ENCODE results near the gene SLC29A1.
"Not testable (repeated sequence)": the region's sequence is repeated elsewhere in the genome, so short reads cannot be mapped to it uniquely, and the experiment has no call there.

Gene SLC29A1

DNA sequence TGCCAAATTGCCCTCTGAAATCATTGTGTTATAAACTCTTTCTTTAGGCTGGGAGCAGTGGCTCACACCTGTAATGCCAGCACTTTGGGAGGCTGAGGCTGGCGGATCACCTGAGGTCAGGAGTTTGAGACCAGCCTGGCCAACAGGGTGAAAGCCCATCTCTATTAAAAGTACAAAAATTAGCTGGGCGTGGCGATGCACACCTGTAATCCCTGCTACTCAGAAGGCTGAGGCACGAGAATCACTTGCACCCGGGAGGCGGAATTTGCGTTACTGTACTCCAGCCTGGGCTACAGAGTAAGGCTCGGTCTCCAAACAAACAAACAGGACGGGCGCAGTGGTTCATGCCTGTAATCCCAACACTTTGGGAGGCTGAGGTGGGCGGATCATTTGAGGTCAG, 27.0 kb upstream of the SLC29A1 start:
- DNase-seq, result not testable (repeated sequence)

DNA sequence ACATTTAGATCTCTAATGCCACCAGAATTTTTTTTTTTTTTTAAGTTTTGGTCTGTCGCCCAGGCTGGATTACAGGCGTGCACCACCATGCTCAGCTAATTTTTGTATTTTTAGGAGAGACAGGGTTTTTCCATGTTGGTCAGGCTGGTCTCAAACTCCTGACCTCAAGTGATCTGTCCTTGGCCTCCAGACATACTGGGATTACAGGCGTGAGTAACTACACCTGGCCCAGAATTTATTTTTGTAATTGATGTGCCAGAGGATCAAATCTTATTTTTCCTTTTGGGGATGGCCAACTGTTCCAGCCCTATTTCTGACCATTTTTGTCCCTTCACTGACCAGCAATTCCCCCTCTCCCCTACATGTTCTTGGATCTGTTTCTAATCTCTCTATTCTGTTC, 24.7 kb upstream of the SLC29A1 start:
- DNase-seq, result no peak

DNA sequence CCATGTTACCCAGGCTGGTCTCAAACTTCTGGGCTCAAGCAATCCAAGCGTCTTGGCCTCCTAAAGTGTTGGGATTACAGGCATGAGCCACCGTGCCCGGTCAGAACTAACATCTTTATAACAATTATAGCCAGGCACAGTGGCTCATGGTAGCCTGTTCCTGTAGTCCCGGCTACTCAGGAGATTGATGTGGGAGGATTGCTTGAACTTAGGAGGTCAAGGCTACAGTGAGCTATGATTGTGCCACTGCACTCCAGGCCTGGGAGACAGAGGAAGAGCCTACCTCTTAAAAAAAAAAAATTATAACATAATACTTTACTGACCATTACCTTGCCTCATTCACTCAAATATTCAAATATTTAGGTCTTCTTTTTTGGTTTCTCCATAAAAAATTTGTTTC, 23.5 kb upstream of the SLC29A1 start:
- no peak for DNase-seq

DNA sequence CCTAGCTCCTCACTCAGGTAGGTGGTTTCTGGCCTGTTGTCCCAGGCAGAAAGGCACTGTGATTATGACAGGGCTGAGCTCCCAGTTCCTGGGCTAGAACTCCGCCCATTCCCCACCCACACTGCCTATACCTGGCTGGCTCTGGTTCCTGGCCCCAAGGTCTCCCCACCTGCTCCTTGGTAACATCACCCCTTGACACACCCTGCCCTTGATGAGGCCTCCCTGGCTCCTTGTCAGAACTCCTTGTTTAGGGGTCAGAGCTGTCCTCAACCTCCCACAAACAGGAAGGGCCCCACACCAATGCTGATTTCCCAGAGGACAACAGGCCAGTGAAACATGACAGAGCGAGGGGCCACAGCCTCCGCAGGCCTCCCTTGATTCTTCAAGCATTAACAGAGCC, 22.2 kb upstream of the SLC29A1 start:
- no peak for DNase-seq

DNA sequence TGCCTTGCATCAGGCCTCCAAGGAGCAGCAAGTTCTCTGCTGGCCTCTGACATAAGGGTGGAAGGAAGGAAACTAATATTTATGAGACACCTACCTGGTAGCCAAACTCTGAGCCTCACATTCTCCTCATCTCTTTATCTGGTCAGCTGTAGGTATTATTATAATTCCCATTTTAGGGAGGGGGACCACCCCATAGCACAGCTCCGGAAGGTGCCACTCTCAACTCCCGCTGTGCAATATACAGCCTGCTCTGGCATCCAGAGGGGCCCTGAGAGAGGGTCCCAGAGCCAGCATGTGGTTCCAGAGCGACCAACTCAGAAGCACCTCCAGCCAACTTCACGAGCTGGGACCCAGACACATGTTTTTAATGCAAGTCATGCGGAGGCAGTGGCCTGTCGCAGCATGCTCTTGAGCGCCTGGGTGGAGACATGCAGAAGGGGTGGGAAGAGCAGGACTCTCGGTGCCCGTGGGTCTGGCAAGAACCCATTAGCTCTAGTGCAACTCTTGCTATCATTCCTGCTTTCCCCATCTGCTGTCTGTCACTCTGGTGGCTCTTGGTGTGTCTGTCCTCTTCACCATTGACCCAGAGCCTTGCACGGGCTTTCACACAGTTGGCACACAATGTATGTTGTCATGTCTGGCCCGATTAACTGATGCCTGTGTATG, 21.6 kb upstream of the SLC29A1 start:
- DNase-seq, result no peak

DNA sequence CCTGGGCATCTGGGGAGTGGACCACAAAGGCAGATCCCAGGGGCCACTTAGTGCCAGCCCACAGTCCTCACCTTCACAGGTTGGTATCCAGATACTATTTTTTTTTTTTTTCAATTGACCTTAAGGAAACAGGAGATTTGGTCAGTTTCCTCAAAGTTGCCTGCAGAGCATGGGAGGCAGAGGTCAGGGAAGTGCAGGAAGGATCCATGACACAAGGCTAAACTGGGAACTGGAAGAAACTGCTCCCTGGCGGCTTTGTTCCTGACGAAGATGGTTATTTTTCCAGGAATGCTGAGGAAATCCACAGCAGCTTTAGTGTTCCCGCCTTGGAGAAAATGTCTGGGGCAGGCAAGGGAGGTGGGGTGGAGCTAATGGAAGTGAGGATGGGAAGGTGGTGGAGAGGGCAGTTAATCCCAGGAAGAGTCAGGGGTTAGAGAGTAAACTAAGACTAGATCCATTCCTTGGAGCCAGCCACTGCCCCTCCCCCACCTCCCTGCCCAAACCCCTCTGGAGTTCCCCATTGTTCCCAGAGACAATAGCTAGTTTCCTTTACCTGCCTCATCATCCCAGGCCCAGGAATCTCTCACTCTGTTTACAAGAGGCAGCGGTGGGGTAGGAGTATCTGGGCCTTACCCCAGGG, 20.9 kb upstream of the SLC29A1 start:
- DNase-seq, result no peak

DNA sequence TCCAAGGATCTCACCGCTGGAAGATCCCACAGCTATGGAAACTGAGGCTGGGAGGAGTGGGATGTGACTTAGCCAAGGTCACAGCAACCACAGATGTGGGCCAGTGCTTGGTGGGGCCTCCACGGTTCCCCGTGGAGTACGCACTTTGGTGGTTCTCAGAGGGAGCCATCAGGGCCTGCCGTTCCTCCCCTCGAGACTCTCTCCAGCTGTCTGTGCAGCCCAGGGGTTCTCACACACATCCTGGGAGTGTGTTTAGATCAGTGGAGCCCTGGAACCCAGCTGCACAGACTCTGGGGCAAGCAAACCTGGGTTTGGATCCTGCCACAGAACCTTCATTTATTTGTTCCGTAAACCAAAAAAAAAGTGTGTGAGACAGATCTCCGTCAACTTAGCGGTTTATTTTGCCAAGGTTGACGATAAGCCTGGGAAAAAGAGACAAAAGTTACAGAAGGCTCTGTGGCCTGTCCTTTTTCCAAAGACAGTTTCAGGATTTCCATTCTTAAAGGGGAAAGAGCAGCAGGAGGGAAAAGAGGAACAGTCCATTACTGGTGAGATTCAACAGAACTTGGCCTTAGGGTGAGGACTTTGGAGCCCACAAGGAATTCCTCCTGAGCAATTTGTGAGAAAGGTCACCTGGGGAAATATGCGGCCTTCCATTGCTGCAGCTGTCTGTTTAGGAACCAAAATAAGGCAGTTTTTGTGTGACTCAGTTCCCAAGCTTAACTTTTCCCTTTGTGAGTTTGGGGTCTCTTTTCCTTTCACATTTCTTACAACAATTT, 20.2 kb upstream of the SLC29A1 start:
- no peak for DNase-seq

DNA sequence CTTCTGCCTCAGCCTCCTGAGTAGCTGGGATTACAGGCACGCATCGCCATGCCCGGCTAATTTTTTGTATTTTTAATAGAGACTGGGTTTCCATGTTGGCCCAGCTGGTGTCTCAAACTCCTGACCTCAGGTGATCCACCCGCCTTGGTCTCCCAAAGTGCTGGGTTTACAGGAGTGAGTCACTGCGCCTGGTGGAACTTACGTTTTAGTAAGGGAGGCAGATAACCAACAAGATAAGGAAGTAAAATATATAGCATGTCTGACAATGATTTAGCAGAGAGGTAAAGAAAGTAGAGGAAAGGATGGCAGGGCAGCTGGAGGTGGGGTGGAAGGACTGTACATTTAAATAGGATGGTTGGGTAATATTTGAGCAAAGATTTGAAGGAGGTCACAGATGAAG, 19.4 kb upstream of the SLC29A1 start:
- DNase-seq, result no peak

DNA sequence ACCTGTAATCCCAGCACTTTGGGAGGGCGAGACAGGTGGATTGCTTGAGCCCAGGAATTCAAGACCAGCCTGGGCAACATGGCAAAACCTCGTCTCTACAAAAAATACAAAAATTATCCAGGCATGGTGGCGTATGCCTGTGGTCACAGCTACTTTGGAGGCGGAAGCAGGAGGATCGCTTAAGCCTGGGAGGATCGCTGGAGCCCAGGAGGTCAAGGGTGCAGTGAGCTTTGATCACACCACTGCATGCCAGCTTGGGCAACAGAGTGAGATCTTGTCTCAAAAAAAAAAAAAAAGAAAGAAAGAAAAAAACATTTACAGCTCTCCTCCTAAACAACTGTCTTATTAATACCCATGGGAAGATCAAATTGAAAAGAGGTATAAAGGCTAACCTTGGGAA, 15.4 kb upstream of the SLC29A1 start:
- DNase-seq, result no peak

DNA sequence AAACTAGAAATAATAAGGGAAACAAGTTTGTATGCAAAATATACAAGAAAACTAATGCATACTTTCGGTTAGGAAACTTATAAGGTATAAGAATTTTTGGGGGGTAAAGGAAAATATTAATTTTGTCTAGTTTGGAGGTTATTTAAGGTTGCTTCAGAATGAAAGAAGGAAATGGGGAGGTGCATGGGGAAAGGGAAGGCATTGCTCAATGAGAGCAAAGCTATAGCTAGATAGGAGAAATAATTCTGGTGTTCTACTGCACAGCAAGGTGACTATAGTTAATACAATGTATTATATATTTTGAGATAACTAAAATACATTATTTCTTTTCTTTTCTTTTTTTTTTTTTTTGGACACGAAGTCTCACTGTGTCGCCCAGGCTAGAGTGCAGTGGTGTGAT, 12.1 kb upstream of the SLC29A1 start:
- DNase-seq, result no peak

DNA sequence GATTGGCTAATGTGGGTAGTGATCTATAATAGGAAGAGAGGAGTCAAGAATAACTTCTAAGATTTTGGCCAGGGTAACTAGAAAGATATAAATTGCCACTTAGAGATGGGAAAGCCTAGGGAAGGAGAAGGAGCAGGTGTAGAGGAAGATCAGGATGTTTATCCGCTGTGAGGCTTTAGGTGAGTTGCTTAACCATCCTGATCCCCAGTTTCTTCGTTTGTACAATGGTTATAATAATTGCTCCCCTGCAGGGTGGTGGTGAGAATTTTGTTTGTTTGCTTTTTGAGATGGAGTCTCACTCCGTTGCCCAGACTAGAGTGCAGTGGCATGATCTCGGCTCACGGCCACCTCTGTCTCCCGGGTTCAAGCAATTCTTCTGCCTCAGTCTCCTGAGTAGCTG, 9.1 kb upstream of the SLC29A1 start:
- no peak for DNase-seq

DNA sequence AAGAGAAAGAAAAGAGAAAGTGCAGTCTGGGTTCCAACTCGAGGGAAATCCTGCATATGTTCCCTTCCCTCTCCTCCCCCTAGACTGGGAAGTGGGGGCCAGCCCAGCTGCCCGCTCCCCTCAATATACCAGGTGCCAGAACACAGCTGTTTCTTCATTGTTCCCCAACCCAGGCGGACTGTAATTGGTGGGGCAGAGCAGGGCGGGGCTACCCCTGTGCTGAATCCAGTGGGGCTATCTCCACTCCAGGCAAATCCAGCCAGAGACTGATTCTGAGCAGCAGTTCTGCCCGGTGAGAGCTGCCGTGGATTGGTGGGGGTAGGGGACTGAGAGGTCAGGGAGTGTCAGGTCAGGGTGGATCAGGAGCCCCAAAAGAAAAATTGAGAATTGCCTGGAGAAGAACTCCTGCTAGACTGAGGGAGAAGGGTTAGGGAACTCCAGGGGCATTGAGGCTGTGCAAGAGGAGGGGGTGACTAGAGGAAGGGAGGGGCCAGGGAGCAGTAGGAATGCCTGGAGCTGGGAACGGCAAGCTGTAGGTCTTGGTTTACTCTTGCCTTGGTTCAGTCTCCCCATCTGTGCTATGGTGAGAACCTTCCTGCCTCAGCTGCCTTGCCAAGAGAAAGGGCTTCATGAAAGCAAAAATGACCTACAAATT, 6.6 kb upstream of the SLC29A1 start, which contains the start of gene MYMX:
MYMX (plus strand) TSS at position 250 of the 655 bp plus-strand sequence. CDS start 546 bp downstream, outside the sequence.
- DNase-seq, result peak; percentile 55

DNA sequence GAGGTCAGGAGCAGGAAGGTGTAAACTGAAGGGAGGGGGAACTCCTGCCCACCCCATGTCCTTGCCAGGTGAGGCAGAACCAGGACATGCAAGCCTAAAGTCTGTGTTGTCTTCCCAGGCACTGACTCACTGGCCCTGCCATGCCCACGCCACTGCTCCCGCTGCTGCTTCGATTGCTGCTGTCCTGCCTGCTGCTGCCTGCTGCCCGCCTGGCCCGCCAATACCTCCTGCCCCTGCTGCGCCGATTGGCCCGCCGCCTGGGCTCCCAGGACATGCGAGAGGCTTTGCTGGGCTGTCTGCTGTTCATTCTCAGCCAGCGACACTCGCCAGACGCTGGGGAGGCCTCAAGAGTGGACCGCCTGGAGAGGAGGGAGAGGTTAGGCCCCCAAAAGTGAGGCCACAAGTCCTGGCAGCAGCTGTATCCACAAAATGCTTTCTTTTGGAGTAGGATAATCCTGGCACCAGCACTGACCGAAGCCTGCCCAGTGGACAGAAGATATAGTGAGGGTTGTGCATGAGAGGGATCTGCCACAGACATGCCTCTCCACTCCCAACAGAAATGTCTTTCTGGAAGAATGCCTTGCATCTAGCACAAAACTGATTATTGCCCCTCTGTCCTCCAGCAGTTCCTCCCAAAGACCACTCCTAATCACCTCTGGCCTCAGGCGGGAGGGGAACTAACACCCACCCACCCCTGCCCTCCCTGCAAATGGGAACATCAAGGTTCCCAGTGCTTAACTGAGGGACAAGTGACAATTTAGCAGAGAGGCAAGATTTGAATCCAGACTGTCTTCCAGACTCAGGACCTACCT, 5.9 kb upstream of the SLC29A1 start:
- DNase-seq, result peak; percentile 55

DNA sequence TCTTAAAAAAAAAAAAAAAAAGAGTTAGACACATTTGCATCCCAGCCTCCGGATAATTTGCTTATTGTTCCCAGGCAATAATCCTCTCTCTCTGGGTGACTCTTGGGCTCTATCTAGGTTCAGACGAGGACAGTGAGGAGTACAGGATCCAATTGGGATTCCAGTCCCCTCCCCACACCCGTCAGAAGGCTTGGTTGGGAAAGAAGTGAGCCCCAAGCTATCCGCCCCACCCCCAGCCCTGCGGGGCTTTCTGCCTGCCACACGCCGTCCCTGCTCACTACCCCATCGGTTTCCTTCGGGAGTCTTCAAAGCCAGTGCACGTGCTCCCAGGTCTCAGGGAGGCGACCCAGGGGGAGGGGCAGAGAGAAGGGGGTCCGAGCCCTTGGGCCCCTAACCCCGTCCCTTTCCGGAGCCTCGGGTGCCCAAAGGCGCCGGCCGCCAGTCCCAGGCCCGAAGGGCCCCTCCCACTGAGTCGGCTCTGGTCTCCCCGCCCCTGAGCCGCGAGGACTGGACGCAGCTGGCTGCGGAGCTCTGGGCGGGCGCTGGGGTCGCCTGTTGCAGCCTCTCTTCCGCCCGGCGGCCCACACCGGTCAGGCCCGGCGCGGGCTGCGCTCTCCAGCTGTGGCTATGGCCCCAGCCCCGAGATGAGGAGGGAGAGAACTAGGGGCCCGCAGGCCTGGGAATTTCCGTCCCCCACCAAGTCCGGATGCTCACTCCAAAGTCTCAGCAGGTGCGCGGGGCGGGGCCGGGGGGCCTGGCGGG, 4.2 kb upstream of the SLC29A1 start:
- no peak for DNase-seq

DNA sequence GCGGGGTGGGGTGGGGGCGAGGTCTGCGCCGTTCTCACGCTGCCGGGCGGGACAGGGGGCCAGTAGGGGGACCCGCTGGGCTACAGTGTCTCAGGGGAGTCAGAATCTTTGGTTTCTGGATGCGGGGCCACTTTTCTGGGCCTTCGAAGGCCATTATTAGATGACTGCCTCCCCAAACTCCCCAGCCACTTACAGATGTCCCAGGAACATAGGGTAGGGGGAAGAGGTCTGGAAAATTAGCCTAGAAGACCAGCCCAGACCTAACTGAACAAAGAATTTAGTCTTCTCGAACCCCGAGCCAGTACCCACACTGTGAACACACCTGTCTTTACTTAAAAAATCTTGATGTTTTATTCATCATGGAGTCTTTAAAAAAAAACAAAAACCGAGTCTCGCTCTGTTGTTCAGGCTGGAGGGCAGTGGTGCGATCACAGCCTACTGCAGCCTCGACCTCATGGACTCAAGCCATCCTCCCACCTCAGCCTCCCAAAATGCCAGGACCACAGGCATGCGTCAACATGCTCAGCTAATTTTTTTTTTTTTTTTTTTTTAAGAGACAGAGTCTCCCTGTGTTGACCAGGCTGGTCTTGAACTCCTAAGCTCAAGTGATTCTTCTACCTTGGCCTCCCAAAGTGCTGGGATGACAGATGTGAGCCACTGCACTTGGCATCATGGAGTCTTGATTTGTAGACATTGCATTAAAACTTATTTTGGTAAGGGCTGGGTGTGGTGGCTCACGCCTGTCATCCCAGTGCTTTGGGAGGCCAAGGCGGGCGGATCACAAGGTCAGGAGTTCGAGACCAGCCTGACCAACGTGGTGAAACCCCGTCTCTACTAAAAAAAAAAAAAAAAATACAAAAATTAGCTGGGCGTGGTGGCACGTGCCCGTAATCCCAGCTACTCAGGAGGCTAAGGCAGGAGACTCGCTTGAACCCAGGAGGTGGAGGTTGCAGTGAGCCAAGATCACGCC, 3.3 kb upstream of the SLC29A1 start:
- no peak for DNase-seq

DNA sequence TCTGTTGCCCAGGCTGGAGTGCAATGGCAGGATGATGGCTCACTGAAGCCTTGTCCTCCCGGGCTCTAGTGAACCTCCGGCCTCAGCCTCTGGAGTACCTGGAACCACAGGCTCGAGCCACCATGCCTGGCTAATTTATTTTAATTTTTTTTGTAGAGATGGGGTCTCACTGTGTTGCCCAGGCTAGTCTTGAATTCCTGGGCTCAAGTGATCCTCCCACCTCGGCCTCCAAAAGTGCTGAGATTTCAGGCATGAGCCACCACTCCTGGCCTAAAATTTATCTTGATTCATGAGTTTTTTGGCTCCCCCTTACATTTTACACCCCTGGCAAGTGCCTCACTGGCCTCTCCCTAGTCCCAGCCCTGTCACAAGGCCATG, 2.5 kb upstream of the SLC29A1 start:
- no peak for DNase-seq

DNA sequence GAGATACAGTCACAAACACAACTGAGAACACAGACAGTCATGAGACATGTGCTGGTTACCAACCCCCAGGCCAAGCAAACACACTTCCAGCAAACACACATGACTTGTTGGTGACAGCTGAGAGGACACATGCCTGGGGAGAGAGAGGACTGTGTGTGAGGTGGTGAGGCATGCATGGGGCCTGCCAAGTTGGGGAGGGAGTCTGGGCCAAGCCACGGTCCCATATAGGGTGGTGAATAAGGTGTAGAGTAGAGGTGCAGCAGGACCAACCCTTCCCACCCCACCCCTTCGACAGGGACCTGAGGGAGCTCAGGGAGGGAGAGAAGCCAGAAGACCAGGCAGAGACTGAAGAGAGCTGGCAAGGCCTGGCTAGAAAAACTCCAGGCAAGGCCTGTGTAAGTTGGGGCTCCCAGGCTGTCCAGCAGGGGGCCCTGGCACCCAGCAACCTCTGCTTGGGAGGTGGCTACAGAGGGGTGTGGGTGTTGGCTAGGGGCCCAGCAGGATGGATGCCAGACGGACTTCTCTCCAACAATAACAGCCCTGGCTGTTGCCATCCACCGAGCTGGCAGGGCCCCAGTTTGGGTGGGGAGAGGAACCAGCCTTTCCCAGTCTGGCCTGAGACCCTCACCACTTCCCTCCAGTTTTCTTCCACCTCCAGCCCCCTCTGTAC, 2.0 kb upstream of the SLC29A1 start:
- DNase-seq, result peak; percentile 83

DNA sequence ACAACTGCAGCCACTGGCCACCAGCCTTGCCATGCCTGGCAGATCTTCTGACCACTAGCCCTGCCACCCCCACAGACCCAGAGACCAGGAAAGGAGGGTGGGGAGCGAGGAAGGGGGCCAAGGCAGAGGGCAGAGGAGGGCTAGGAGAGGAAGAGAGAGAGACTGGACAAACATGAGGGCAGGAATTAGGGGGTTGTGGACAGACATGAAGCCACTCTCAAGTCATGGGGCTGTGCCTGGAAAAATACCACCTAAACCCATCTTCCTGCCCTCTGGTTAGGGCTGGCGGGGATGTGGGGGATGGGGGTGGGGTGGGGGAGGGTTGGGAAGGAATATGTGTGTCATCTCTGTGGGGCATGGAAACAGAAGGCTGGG, 1.4 kb upstream of the SLC29A1 start:
- no peak for DNase-seq

DNA sequence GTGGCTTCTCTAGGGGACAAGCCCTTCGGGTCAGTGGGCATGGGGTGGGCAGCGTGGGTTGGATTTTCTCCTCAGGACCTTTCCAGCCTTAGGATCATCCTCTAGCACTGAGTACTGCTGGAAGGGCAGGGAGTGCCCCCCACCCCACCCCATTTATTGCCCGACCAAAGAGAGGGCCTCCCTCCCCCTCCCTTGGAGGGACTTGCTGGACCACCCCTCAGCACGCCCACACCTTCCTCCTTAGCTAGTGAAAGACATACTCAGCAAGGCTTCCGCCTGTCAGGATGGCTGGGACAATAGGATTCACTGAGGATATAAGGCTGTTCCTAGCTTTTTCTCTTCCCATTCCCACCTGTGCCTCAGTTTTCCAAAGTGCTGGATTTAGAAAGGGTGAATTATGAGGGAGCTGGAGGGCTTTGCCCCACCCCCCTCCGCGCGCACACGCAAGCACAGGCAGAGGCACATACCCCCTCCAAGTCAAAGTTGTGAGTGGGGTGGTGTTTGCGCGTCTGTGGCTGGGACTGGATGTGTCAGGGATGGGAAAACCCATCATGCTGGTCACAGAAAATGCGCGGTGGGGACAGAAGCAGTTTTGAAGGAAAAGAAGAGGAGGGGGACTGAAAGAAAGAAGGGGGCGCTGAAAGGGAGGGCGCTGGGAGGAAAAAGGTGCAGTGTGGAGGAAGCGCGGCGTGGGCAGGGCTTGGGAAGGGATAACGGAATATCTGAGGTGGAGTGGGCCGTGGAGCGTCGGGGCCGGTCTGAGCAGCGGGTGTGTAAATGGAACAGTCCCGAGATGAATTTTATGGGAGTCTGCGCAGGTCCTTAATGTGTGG, 693 bp upstream of the SLC29A1 start:
- DNase-seq, result no peak

Data from DMS 273 treated with DMSO at 0.1 percent for 48 hours (cell line).